NCI-H187 (cell line): Measurements from ENCODE around the gene MAP3K5.
"Not testable (repeated sequence)": the region's sequence is repeated elsewhere in the genome, so short reads cannot be mapped to it uniquely, and the experiment has no call there.

Experiments
- DNase-seq, 2 experiments: peaks; one replicate each; lab custom pipeline; 2025; lab: John Stamatoyannopoulos, UW

Gene MAP3K5

GRCh38 chr6:136792410-136793262 is at the start of gene MAP3K5:
MAP3K5 (minus strand) TSS chr6:136792477; CDS start chr6:136792157, 320 bp downstream.
- peak; percentile 57 to 86 for DNase-seq

- DNase-seq, result no peak
Observed at GRCh38 chr6:136840276-136841001, 48.2 kb upstream of the MAP3K5 start.

GRCh38 chr6:136831873-136832562 is 39.7 kb upstream of the MAP3K5 start:
- no peak for DNase-seq

DNA sequence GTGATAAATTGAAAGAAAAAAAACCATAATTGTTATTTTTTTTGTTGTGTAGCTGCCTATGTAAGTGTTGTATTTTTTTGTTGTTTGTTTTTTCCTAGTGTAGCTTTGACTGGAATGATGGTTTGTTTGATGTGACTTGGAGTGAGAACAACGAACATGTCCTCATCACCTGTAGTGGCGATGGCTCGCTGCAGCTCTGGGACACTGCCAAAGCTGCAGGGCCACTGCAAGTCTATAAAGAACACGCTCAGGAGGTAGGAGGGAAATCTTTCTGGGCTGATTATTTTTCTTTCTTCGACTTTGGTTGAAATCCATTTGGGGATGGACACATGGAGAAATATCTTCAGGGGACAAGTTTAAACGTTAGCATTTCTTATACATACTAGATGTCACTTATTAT is 33.9 kb upstream of the MAP3K5 start:
- no peak for DNase-seq

DNA sequence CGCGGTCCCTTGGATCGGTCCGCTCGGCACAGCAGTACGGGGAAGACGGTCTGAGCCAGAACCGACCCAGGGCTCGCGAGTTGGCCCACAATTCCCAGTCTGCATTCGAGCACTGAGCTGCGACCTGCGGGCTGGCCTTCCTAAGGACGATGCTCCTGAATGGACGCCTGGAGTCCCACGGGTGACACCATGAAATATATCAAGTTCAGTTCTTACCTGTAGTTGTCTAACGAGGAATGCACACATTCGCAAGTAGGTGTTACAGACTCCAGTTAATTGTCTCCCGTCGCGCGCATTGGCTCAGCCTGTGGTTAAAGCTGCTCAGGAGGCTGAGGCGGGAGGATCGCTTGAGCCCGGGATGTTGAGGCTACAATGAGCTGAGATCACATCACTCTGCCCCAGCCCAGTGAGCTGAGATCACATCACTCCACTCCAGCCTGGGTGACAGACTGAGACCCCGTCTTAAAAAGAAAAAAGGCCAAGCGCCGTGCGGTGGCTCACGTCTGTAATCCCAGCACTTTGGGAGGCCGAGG is 30.9 kb upstream of the MAP3K5 start:
- DNase-seq, result no peak

DNA sequence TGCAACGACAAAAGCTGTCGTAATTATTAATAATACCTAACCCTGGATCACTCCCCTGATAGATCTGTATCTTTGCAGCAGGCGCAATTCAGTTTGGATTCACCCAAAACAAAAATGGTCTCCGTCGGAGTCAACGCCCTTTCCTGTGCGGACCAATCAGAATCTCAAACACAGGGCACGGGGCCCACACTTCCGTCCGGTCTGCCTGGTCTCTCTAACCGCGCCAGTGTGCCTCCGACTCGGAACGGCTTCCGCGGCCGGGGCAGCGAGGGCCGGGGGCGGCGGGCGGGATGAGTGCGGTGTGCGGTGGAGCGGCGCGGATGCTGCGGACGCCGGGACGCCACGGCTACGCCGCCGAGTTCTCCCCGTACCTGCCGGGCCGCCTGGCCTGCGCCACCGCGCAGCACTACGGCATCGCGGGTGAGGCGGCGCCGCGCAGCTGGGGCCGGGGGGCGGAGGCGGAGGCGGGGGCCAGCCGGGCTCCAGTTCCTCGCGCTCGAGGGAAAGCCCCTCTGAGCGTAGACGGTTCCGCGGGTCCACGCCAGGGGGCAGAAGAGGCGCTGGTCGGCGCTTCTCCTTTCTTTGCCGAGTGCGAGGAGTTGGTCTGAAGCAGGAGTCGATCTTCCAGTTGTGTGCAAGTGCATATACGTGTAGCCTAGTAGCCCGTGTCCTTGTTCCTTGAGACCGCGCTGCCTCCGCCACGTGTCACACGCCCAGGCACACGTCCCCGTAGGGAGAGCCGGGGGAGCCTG is 30.3 kb upstream of the MAP3K5 start, which contains the start of gene PEX7:
TSS of gene PEX7 (plus strand) at position 217 of the 752 bp plus-strand sequence. CDS start at position 291, 74 bp downstream.
- DNase-seq, result peak; percentile 69 to 74

DNA sequence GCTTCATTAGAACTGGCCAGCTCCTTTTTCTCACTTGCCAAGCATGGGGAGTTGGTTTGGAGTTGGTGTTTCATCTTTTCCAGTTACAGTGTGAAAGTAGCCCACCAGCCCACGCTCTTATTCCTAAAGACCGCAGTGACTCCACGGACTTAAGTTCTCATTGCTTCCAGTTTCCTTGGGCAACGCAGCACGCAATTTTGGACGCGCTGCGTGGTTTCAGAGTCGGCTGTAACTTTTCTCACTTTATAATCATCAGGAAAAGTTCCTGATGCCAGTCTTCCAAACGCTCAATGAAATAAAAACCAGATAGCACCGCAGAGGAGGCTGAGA is 29.7 kb upstream of the MAP3K5 start:
- DNase-seq, result no peak

GRCh38 chr6:136820561-136820960 is 28.3 kb upstream of the MAP3K5 start:
- DNase-seq, result no peak

- no peak for DNase-seq
Observed at GRCh38 chr6:136816656-136817055, 24.4 kb upstream of the MAP3K5 start.

GRCh38 chr6:136815608-136816007 is 23.3 kb upstream of the MAP3K5 start:
- not testable (repeated sequence) for DNase-seq

DNA sequence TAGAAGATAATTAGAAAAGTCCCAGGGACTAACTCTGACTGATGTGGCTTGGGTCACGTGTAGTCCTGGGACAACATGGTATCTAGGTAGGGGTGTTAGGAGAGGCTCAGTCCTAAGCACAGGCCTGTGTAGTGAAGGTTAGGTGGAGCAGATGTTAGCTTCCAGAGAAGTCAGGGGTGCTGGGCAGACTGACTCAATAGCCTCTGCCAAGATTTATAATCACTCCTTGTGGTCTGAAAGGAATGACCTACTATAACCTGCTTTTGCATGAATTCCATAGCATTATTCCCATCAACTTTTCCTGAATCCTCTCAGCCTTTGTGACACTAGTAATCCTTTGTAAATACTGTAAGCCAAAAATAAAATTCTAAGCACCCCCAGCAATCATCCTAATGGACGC is 19.9 kb upstream of the MAP3K5 start:
- no peak for DNase-seq

DNA sequence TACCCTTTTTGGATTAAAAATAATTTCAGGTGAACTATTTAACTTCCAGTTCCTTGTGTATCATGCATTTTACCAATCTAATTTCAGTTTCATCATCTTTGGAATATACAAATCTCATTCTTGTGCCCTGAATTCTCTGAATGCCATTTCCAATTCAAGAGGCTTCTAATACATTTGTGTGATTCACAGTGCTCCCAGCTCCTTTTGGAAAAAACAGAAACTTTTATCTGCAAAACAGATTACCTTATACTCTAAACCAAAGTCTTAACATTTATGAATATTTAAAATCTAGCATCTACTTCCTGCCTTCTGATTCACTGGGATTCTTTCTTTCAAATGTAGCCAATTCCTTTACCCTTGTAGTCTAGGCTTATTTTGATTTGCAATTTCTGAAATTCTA is 19.0 kb upstream of the MAP3K5 start:
- no peak for DNase-seq

DNA sequence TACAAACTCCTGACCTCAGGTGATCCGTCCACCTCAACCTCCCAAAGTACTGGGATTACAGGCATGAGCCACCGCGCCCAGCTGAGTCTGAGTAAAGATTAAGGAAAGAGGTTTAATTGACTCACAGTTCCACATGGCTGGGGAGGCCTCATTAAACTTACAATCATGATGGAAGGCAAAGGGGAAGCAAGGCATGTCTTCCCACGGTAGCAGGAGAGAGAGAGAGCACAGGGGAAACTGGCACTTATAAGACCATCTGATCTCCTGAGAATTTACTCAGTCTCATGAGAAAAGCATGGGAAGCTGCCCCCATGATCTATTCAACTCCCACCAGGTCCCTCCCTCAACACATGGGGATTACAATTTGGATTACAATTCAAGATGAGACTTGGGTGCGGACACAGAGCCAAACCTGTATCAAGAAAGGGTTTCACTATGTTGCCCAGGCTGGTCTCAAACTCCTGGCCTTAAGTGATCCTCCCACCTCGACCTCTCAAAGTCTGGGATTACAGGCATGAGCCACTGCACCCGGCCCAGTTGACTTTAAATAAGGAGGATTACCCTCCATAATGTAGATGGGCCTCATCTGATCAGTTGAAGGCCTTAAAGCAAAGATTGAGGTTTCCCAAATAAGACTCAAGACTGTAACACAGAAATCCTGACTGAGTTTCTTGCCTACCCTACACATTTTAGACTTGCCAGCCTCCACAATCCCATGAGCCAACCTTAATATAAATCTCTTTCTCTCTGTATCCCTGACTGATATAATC is 17.0 kb upstream of the MAP3K5 start:
- DNase-seq, result no peak

DNA sequence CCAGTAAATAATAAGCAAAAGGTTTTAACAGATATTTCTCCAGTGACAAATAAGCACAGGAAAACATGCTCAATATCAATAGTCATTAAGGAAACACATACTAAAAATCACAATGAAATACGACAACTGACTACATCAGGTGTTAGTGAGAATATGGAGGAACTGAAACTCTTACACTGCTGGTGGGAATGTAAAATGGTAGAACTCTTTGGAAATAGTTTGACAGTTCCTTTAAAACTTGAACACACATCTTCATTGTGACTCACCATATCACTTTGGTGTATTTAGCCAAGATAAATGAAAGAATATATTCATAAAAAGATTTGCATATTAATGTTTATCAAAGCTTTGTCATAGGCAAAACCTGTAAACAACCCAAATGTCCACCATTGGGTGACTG is 11.3 kb upstream of the MAP3K5 start:
- no peak for DNase-seq

DNA sequence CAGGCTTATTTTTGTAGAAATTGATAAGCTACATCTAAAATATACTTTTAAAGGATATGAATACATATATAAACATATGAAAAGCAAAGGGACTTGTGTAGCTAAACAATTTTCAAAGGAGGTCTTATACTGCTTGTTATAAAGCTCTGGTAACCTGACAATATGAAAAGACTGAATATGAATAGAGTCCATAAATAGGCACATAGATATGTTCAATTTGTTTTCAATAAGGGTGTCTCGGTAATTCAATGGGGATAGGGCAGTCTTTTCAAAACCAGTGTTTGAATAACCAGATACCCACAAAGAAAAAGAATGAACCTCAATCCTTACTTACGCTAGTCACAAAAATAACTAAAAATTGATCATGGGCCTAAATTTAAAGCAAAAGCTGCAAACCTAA is 9.3 kb upstream of the MAP3K5 start:
- no peak for DNase-seq

GRCh38 chr6:136798044-136798443 is 5.8 kb upstream of the MAP3K5 start:
- no peak for DNase-seq

GRCh38 chr6:136795996-136796395 is 3.7 kb upstream of the MAP3K5 start:
- no peak for DNase-seq

DNA sequence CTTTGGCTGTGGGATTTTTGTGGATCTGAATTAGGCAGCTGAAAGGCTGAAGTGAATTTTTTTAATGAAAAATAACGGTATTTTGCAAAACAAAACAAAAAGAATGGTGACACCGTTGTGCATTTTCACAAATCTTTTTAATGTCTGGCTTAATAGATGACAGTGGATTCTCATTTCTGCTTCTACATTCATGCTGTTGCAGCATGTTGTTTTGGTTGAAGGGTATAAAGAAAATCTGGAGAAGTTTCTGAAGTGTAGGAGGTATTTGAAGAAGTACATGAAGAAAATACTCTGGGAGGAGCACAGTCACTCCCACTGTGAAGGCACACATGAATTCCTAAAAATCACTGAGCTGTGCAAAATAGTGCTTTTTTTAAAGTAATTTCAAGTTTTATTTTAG is 3.1 kb upstream of the MAP3K5 start:
- DNase-seq, result no peak

GRCh38 chr6:136793363-136793762 is 1.1 kb upstream of the MAP3K5 start:
- DNase-seq, result no peak

DNA sequence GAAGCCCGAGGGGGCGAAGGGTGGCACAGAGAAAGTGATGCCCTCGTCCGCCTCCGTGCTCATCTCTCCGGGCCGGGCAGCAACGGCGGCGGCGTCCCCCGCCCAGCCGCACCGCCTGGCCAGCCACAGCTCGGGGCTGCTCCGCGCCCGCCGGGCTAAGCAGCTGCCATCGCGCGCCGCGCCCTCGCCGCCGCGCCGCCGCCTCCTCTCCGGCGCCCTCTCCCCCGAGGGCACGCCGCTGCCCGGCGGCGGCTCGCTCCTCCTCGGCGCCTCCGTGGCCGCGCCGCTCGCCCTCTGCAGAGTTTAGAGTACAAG is 225 bp downstream of the MAP3K5 start:
- DNase-seq, result peak in 1 of 2 experiments; percentile 66
